Astrocyte of the cerebellum (primary cell): ENCODE measurements around the gene CCDC185.

Experiments used
- DNase-seq: peaks from one replicate; pipeline ENCODE4 v3.0.0-alpha.2; 2011; ENCODE audit warnings: low read depth
- H3K4me3 ChIP-seq: 2 replicates; pipeline ENCODE4 v1.5.1; 2011; ENCODE audit warnings: mild to moderate bottlenecking, low read depth, low read length, moderate library complexity
- in situ Hi-C: cut with HindIII; loops from 2 replicates; pipeline ENCODE4 v1.10.0; 2017; ENCODE audit warnings: low sequenced_read_pairs
- TF ChIP-seq, protein P1 (sequence below): IDR thresholded peaks from 2 replicates; pipeline ENCODE4 v1.5.1; 2012; ENCODE audit warnings: low read length, low read depth, moderate library complexity, mild to moderate bottlenecking; ENCODE audit errors: missing control alignments

The CCDC185 gene

DNA sequence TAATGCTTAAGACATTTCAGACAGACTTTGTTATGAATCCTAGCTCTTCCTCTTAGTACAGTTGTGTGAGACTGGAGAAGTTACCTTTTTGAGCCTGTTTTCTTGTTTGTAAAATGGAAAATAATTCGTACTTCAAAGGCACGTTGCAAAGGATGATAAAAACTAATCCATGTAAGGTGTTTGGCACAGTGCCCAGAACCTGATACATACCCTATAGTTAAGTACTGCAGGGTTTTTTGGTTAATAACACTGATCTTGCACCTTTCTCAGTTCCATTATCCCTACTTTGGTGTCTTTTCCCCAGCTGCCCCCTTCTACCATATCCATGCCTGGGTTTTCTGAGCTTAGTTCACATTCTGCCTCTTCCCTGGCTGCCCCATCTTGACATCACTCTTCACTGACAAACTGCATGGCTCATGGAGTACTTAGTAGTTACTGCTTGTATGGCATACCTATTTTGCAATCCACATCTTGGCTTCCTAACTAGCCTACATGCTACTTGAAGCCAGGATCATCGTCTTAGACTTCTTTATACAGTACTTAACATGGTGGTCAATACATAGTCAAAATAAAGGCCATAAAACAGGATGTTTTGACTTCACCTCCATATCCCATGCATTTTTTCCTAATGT is 10.1 kb downstream of the CCDC185 start:
- TF ChIP-seq, protein P1, sequence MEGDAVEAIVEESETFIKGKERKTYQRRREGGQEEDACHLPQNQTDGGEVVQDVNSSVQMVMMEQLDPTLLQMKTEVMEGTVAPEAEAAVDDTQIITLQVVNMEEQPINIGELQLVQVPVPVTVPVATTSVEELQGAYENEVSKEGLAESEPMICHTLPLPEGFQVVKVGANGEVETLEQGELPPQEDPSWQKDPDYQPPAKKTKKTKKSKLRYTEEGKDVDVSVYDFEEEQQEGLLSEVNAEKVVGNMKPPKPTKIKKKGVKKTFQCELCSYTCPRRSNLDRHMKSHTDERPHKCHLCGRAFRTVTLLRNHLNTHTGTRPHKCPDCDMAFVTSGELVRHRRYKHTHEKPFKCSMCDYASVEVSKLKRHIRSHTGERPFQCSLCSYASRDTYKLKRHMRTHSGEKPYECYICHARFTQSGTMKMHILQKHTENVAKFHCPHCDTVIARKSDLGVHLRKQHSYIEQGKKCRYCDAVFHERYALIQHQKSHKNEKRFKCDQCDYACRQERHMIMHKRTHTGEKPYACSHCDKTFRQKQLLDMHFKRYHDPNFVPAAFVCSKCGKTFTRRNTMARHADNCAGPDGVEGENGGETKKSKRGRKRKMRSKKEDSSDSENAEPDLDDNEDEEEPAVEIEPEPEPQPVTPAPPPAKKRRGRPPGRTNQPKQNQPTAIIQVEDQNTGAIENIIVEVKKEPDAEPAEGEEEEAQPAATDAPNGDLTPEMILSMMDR: no peak
- in situ Hi-C loops: no loop called here
- no peak for DNase-seq
- H3K4me3 ChIP-seq: no peak overlapping the region

DNA sequence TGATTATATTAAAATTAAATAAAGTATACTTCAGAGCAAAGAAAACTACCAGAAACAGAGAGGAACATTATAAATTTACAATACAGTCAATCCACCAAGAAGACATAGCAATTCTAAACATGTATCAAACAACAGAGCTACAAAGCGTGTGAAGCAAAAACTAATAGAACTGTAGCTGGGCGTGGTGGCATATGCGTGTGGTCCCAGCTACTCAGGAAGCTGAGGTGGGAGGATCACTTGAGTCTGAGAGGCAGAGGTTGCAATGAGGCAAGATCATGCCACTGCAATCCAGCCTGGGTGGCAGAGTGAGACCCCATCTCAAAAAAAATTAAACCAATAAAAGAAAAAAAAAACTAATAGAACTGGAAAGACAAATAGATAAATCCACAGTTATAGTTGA is 12.3 kb downstream of the CCDC185 start:
- DNase-seq: no peak
- no peak overlapping the region for H3K4me3 ChIP-seq
- TF ChIP-seq, protein P1: no peak
- in situ Hi-C loops: no loop called here

DNA sequence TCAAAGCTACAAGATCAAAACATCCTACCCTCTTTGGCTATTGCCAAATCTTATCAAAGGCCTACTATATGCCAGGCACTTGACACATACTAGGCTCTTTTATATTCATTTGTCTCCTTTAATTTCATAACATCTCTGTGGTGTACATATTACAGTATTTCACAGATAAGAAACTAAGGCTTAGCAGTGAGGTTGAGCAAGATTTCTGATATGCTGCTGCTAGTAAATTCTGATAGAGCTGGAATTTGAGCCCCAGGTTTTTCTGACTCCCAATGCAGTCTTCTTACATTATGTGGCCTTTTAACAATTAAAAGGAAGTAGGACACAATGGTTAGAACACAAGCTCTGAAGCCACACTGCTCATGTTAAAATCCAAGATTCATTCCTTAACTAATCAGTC is 16.8 kb downstream of the CCDC185 start:
- no peak overlapping the region for H3K4me3 ChIP-seq
- in situ Hi-C loops: no loop called here
- TF ChIP-seq, protein P1: no peak
- no peak for DNase-seq

DNA sequence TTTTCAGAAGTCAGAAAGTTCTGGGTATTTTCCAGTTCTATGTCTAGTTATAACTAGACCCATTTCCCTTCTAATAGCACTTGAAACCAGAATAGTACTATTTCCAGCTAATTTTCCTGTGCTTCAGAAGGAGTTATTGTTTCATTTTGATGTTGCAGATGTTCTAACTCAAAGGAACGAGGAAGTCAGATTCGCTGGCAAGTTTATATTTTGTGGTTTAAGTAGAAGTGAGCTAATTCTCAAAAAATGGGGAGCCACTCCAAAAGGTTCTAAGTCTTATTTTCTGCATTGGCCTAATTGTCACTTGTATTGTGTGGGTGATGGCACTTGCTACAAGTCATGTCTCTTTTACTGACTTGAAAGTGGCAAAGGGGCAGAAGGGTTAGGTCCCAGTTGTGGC is 18.1 kb downstream of the CCDC185 start:
- H3K4me3 ChIP-seq: no peak overlapping the region
- TF ChIP-seq, protein P1: no peak

DNA sequence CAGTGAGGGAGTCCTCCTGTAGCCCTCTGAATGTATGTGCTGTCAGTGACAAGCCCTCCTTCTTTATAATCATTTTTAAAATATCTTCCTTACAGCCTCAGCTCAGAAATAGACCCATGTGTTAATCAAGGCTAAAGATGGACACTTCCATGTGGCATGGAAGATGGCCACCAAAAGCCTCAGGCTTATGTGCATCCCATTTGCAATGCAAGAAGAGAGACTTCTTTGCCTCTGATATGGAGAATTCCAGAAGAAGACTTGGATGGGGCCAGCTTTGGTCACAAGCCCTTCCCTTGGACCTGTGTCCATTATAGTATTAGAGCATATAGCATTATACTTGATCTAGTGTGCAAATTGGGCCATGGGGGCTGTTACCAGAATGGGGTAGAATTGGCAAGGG is 18.5 kb downstream of the CCDC185 start:
- TF ChIP-seq, protein P1: no peak
- DNase-seq: no peak
- no peak overlapping the region for H3K4me3 ChIP-seq
- in situ Hi-C loops: no loop called here

More for the DNA sequence above, 18.1 kb downstream of the CCDC185 start:
- in situ Hi-C loops: no loop called here
- peak; percentile 54 for DNase-seq

DNA sequence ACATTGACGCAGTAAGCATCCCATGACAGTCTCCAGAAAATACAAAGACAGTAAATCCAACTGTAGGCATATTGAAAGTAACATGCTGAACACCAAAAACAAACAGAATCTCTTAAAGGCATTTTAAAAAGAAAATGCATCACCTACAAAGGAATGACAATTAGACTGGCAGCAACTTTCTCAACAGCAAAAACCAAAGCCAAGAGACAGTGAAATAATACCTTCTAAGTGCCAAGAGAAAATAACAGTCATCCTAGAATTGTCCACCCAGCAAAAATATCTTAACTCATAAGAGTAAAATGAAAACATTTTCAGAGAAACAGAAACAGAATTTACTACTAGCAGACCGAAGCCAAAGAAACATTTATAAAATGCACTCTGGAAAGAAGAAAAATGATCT is 20.0 kb downstream of the CCDC185 start:
- in situ Hi-C loops: no loop called here
- TF ChIP-seq, protein P1: no peak
- no peak for DNase-seq
- H3K4me3 ChIP-seq: no peak overlapping the region
